Fibroblast of mammary gland (primary cell): ENCODE measurements around the gene RBM19.
A peak's percentile ranks its signal among the peaks of the same experiment; 100 is the strongest.

Source experiments
- DNase-seq: peaks from one replicate; pipeline ENCODE4 v3.0.0-alpha.2; 2010; ENCODE audit warnings: low read depth
- H3K4me3 ChIP-seq: 2 replicates; pipeline ENCODE4 v1.5.1; 2011; ENCODE audit warnings: low read depth, mild to moderate bottlenecking, low read length, moderate library complexity; ENCODE audit not compliant: control insufficient read depth
- CTCF ChIP-seq: conservative IDR thresholded peaks from 2 replicates; pipeline ENCODE4 v1.5.1; 2011; ENCODE audit warnings: low read depth, low read length, inconsistent platforms; ENCODE audit not compliant: control insufficient read depth, insufficient read depth

RBM19 gene

GRCh38 chr12:113893221-113893620 is 72.9 kb downstream of the RBM19 start:
- no peak for DNase-seq
- H3K4me3 ChIP-seq: no peak overlapping the region
- no peak for TF ChIP-seq CTCF

- DNase-seq: no peak
- no peak for TF ChIP-seq CTCF
- no peak overlapping the region for H3K4me3 ChIP-seq
These were observed 73.6 kb downstream of the RBM19 start for GRCh38 chr12:113892556-113892955.

GRCh38 chr12:113891739-113892520 is 74.2 kb downstream of the RBM19 start:
- no peak for TF ChIP-seq CTCF
- H3K4me3 ChIP-seq: no peak overlapping the region
- no peak for DNase-seq

- no peak for TF ChIP-seq CTCF
- DNase-seq: no peak
- H3K4me3 ChIP-seq: no peak overlapping the region
These were observed 74.9 kb downstream of the RBM19 start for GRCh38 chr12:113891167-113891692.

GRCh38 chr12:113889891-113890581 is 76.1 kb downstream of the RBM19 start:
- H3K4me3 ChIP-seq: no peak overlapping the region
- no peak for TF ChIP-seq CTCF
- DNase-seq: no peak

GRCh38 chr12:113889076-113889475 is 77.0 kb downstream of the RBM19 start:
- no peak for TF ChIP-seq CTCF

GRCh38 chr12:113888435-113888834 is 77.7 kb downstream of the RBM19 start:
- no peak for TF ChIP-seq CTCF
- no peak overlapping the region for H3K4me3 ChIP-seq
- no peak for DNase-seq

More at GRCh38 chr12:113889076-113889475, 77.0 kb downstream of the RBM19 start:
- peak; percentile 1 for DNase-seq
- no peak overlapping the region for H3K4me3 ChIP-seq
